H1 (cell line): ENCODE data around the gene COL16A1. TPM values are rescaled to one million over a fixed set of nuclear protein-coding genes. Genes with fewer than 3 reads are reported as not detected.

ENCODE experiments used
- CTCF ChIA-PET: fragments of 300-600 bp; sonication (Branson Sonifier 250); formaldehyde crosslinking; loops from one replicate; lab custom pipeline; 2021; ENCODE audit not compliant: partially characterized antibody; lab: Charles Lee
- POLR2A ChIA-PET: fragments of 300-600 bp; sonication (Branson Sonifier 250); formaldehyde crosslinking; loops from one replicate; lab custom pipeline; 2021; ENCODE audit warnings: inconsistent platforms; ENCODE audit not compliant: partially characterized antibody; lab: Charles Lee
- DNase-seq, 2 experiments: peaks; one replicate each; pipeline versions ENCODE4 v3.0.0 to v3.0.0-alpha.2; 2010 to 2022; ENCODE audit warnings: low spot score in 2 of 2, low read depth in 1 of 2, mixed read lengths in 1 of 2
- FAIRE-seq: peaks from 2 replicates; lab custom pipeline; 2011; peaks lifted over from hg19 to GRCh38; lab: Jason Lieb, UNC
- H2AFZ ChIP-seq: 2 replicates; pipeline ENCODE4 v1.8.1; 2012; ENCODE audit warnings: low read length, inconsistent platforms
- H2AK5ac ChIP-seq: 2 replicates; pipeline ENCODE4 v1.6.1; 2013; ENCODE audit warnings: low read depth, low read length
- H2BK120ac ChIP-seq: replicated peaks from 2 replicates; pipeline ENCODE3; 2013; ENCODE audit warnings: low read depth, low read length, inconsistent platforms
- H2BK12ac ChIP-seq: 2 replicates; pipeline ENCODE4 v1.6.1; 2013; ENCODE audit warnings: low read depth, low read length
- H2BK15ac ChIP-seq: 2 replicates; pipeline ENCODE4 v1.6.1; 2013; ENCODE audit warnings: low read length
- H2BK20ac ChIP-seq: 2 replicates; pipeline ENCODE4 v1.6.1; 2013; ENCODE audit warnings: low read length
- H2BK5ac ChIP-seq: 2 replicates; pipeline ENCODE4 v1.6.1; 2013; ENCODE audit warnings: low read depth, low read length
- H3K14ac ChIP-seq: 2 replicates; pipeline ENCODE4 v1.6.1; 2013; ENCODE audit warnings: inconsistent platforms; ENCODE audit not compliant: insufficient read length
- H3K18ac ChIP-seq: 2 replicates; pipeline ENCODE4 v1.6.1; 2013; ENCODE audit warnings: low read length; ENCODE audit errors: extremely low read depth
- H3K23ac ChIP-seq: 2 replicates; pipeline ENCODE4 v1.6.1; 2013; ENCODE audit warnings: inconsistent platforms; ENCODE audit not compliant: insufficient read length
- H3K23me2 ChIP-seq: 2 replicates; pipeline ENCODE4 v1.6.1; 2013; ENCODE audit warnings: low read depth, low read length
- H3K27ac ChIP-seq: 2 replicates; pipeline ENCODE4 v1.6.1; 2011; ENCODE audit warnings: low read depth, low read length, inconsistent platforms
- H3K27me3 ChIP-seq, 4 experiments: replicated peaks in 1 of 4; 1 replicate in 1 of 4; 2 replicates in 3 of 4; pipeline versions ENCODE4 v1.6.1 to v1.8.1; 2011 to 2013; ENCODE audit warnings: low read length in 3 of 4, mild to moderate bottlenecking in 3 of 4, inconsistent platforms in 2 of 4, mixed read lengths in 2 of 4, moderate library complexity in 1 of 4; ENCODE audit not compliant: control insufficient read depth in 3 of 4, insufficient read depth in 3 of 4; ENCODE audit errors: extremely low read depth in 1 of 4
- H3K36me3 ChIP-seq, 4 experiments: 2 replicates each; pipeline versions ENCODE4 v1.6.1 to v1.8.1; 2011 to 2013; ENCODE audit warnings: mild to moderate bottlenecking in 4 of 4, low read length in 3 of 4, moderate library complexity in 2 of 4, control low read depth in 1 of 4, inconsistent platforms in 1 of 4; ENCODE audit not compliant: insufficient read depth in 4 of 4, control insufficient read depth in 2 of 4
- H3K4ac ChIP-seq: replicated peaks from 2 replicates; pipeline ENCODE3; 2013; ENCODE audit warnings: low read length, low read depth, mixed read lengths, inconsistent platforms; ENCODE audit not compliant: insufficient read length
- H3K4me1 ChIP-seq, 4 experiments: replicated peaks in 1 of 4; 1 replicate in 1 of 4; 2 replicates in 3 of 4; pipeline versions ENCODE4 v1.6.1 to v1.8.1; 2011 to 2013; ENCODE audit warnings: low read length in 3 of 4, inconsistent platforms in 2 of 4, mixed read lengths in 1 of 4; ENCODE audit not compliant: insufficient read depth in 4 of 4, control insufficient read depth in 3 of 4
- H3K4me2 ChIP-seq, 2 experiments: 2 replicates each; pipeline versions ENCODE4 v1.6.1 to v1.8.1; 2011 to 2013; ENCODE audit warnings: low read depth in 2 of 2, low read length in 2 of 2, control low read depth in 1 of 2, inconsistent platforms in 1 of 2, mild to moderate bottlenecking in 1 of 2; ENCODE audit not compliant: insufficient read depth in 1 of 2
- H3K4me3 ChIP-seq, 4 experiments: fragments of 200-600, 300-600 bp in 1 of 4; sonication (generic), shearing (Covaris generic), sonication (Bioruptor Twin) in 1 of 4; 2 replicates each; pipeline versions ENCODE4 v1.5.1 to v1.8.1; 2011 to 2016; ENCODE audit warnings: low read length in 4 of 4, low read depth in 3 of 4, control low read depth in 2 of 4, inconsistent platforms in 2 of 4, mild to moderate bottlenecking in 2 of 4, mixed read lengths in 1 of 4, moderate library complexity in 1 of 4; ENCODE audit not compliant: insufficient read depth in 2 of 4; ENCODE audit errors: extremely low read depth in 1 of 4
- H3K56ac ChIP-seq: replicated peaks from 2 replicates; pipeline ENCODE3; 2013; ENCODE audit warnings: low read depth, mild to moderate bottlenecking, mixed read lengths, low read length, inconsistent platforms; ENCODE audit not compliant: insufficient read length
- H3K79me1 ChIP-seq: 2 replicates; pipeline ENCODE4 v1.6.1; 2013; ENCODE audit warnings: low read depth, low read length, control low read depth
- H3K79me2 ChIP-seq, 2 experiments: 2 replicates each; pipeline versions ENCODE4 v1.6.1 to v1.8.1; 2012 to 2013; ENCODE audit warnings: low read length in 2 of 2, mild to moderate bottlenecking in 2 of 2, inconsistent platforms in 1 of 2; ENCODE audit not compliant: insufficient read depth in 2 of 2, control insufficient read depth in 1 of 2
- H3K9ac ChIP-seq, 4 experiments: replicated peaks in 1 of 4; 1 replicate in 1 of 4; 2 replicates in 3 of 4; pipeline versions ENCODE4 v1.6.1 to v1.8.1; 2011 to 2013; ENCODE audit warnings: low read depth in 3 of 4, low read length in 3 of 4, control low read depth in 2 of 4, mild to moderate bottlenecking in 2 of 4, moderate library complexity in 2 of 4, inconsistent platforms in 1 of 4; ENCODE audit errors: extremely low read depth in 1 of 4
- H3K9me3 ChIP-seq, 2 experiments: 2 replicates each; pipeline versions ENCODE4 v1.6.1 to v1.8.1; 2012 to 2013; ENCODE audit warnings: mild to moderate bottlenecking in 2 of 2, moderate library complexity in 2 of 2, control low read depth in 1 of 2, inconsistent platforms in 1 of 2, low read depth in 1 of 2, low read length in 1 of 2, mixed read lengths in 1 of 2; ENCODE audit not compliant: insufficient read depth in 2 of 2
- H4K20me1 ChIP-seq, 2 experiments: replicated peaks in 1 of 2; 2 replicates each; pipeline versions ENCODE3 to v1.8.1; 2011 to 2013; ENCODE audit warnings: inconsistent platforms in 2 of 2, low read length in 2 of 2, mild to moderate bottlenecking in 1 of 2; ENCODE audit not compliant: insufficient read depth in 2 of 2, control insufficient read depth in 1 of 2
- H4K5ac ChIP-seq: 2 replicates; pipeline ENCODE4 v1.6.1; 2013; ENCODE audit warnings: low read length, low read depth, mixed read lengths, inconsistent platforms; ENCODE audit not compliant: insufficient read length
- H4K8ac ChIP-seq: 2 replicates; pipeline ENCODE4 v1.8.0; 2013; ENCODE audit warnings: mild to moderate bottlenecking, moderate library complexity, low read length, inconsistent platforms; ENCODE audit not compliant: insufficient read depth; ENCODE audit errors: extremely low read depth
- H4K91ac ChIP-seq: replicated peaks from 2 replicates; pipeline ENCODE3; 2013; ENCODE audit warnings: low read length, mixed read lengths, inconsistent platforms; ENCODE audit not compliant: insufficient read length
- TBP ChIP-seq: IDR thresholded peaks from 2 replicates; pipeline ENCODE4 v1.6.1; 2011; ENCODE audit warnings: low read depth, low read length, improper control_type of control experiment
- USF2 ChIP-seq: IDR thresholded peaks from 2 replicates; pipeline ENCODE4 v1.6.1; 2011; ENCODE audit warnings: low read length, improper control_type of control experiment
- WGBS, 2 experiments: shearing (Covaris generic) in 1 of 2; methylation state at CpG; one replicate each; pipeline versions ENCODE4 v1.1.6 to v1.1.7; 2013 to 2015; ENCODE audit warnings: low lambda C conversion rate in 2 of 2, mixed read lengths in 2 of 2, inconsistent platforms in 1 of 2, low coverage in 1 of 2, missing lambda C conversion rate in 1 of 2; ENCODE audit not compliant: insufficient replicate concordance in 2 of 2, insufficient coverage in 1 of 2, insufficient read length in 1 of 2; ENCODE audit errors: extremely low coverage in 1 of 2, missing lambda C conversion rate in 1 of 2; 5-methylcytosine and 5-hydroxymethylcytosine counted together
- polyA plus RNA-seq, 7 experiments: library from polyadenylated mRNA; depleted of rRNA in 3 of 7; stranded (reverse) in 5 of 7; unstranded in 2 of 7; fragments of >200 nt in 5 of 7; fragments of 200-250 nt in 2 of 7; gene quantifications; 1 replicate in 5 of 7; 2 replicates in 1 of 7; 4 replicates in 1 of 7; pipeline versions ENCODE4 v1.2.1 to v1.2.3, GENCODE V29; 2011 to 2013; ENCODE audit warnings: missing spikeins in 2 of 7, mixed read lengths in 2 of 7
- total RNA-seq: library from RNA; stranded (reverse); fragmentation: NEBNext Ultra II Directional; extraction: Animal tissue kit (Norgen Biotek cat#: 25700); gene quantifications from 2 replicates; pipeline ENCODE4 v1.2.1, GENCODE V29; 2021

Gene COL16A1
- total and polyA plus RNA-seq, 2 of the 8 experiments (the other 6 are each of a cell fraction or from before 2014, with no cell fraction given), result 2.0 to 10.5 TPM

GRCh38 chr1:31658721-31659120 is 45.1 kb downstream of the COL16A1 start:
- Histone ChIP-seq H3K9me3 (no peaks in the 10 kb centered on the region), H4K8ac (no peak overlapping the region), H3K4me3 (no peak overlapping the region), H4K91ac (no peak overlapping the region), H2BK20ac (no peak overlapping the region), H4K20me1 (peaks cover 0 to 2% of the 10 kb centered on the region in 2 experiments), H2BK12ac (no peak overlapping the region), H2AFZ (no peak overlapping the region), H3K4me1 (no peaks in the 10 kb centered on the region), H3K4me2 (no peak overlapping the region), H2AK5ac (no peak overlapping the region), H3K79me1 (no peaks in the 10 kb centered on the region), H2BK120ac (no peak overlapping the region), H3K14ac (no peak overlapping the region), H3K56ac (no peak overlapping the region), H3K18ac (no peak overlapping the region), H4K5ac (no peak overlapping the region), H3K27ac (no peak overlapping the region; the same call in 1 of the 2 replicates), H2BK5ac (no peak overlapping the region), H3K9ac (no peak overlapping the region), H3K23me2 (no peaks in the 10 kb centered on the region), H3K36me3 (no peaks in the 10 kb centered on the region), H3K23ac (no peak overlapping the region), H3K27me3 (no peaks in the 10 kb centered on the region), H3K79me2 (no peaks in the 10 kb centered on the region), H2BK15ac (no peak overlapping the region), H3K4ac (no peak overlapping the region)
- DNase-seq, result no peak
- POLR2A ChIA-PET, result interaction anchor here (0.9 kb wide), 2 partner anchors 16 to 110 kb away, joined by 3 read pairs; no protein-coding TSS in a partner anchor
- WGBS, 2 experiments, result 90% methylated on average over 3 of the region's 3 CpGs; no CpG with 5 or more reads in 1 of the 2 experiments
- TF ChIP-seq TBP (no peak), USF2 (no peak)
- FAIRE-seq, result no peak
- CTCF ChIA-PET, result interaction anchor here (0.6 to 19.3 kb wide), 8 partner anchors 23 to 305 kb away, joined by 3 to 370 read pairs (median 3); no protein-coding TSS in a partner anchor
